Measurements from ENCODE around the gene S100B.

DNA sequence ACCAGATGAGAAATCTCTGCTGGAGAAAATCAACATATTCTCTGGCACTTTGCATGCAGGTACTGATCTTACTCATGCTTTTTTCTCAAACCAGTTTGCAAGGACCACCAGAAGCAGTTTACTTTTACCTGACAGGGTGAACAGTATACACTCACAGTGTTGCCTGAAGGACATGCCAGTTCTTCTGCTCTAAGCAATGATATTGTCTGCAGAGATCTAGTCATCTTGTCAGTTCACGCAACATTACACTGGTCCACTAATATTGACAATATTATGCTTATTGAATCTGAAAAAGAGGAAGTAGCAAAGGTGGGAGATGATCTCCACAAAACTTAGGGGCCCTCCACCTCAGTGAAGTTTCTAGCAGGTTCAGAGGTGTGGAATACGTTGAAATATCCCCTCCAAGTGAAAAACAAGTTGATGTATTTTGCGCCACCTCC, 3.8 kb upstream of the S100B start:
- no peak for TF ChIP-seq EZH2 (IDR thresholded peaks at IDR 0.05; ENCODE audit: borderline replicate concordance, low read depth, low read length, severe bottlenecking)
- TF ChIP-seq, protein P1, sequence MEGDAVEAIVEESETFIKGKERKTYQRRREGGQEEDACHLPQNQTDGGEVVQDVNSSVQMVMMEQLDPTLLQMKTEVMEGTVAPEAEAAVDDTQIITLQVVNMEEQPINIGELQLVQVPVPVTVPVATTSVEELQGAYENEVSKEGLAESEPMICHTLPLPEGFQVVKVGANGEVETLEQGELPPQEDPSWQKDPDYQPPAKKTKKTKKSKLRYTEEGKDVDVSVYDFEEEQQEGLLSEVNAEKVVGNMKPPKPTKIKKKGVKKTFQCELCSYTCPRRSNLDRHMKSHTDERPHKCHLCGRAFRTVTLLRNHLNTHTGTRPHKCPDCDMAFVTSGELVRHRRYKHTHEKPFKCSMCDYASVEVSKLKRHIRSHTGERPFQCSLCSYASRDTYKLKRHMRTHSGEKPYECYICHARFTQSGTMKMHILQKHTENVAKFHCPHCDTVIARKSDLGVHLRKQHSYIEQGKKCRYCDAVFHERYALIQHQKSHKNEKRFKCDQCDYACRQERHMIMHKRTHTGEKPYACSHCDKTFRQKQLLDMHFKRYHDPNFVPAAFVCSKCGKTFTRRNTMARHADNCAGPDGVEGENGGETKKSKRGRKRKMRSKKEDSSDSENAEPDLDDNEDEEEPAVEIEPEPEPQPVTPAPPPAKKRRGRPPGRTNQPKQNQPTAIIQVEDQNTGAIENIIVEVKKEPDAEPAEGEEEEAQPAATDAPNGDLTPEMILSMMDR (IDR thresholded peaks at IDR 0.05; ENCODE audit: borderline replicate concordance, extremely low read depth, low read length, poor library complexity, severe bottlenecking): no peak

Measured in DND-41 (cell line).